K562 (cell line): ENCODE measurements around the gene SNPH. TPM values are rescaled to one million over a fixed set of nuclear protein-coding genes. Genes with fewer than 3 reads are reported as not detected.

ENCODE experiments used
- ATAC-seq: fragments of 200-7000 bp; cut with Tn5 transposase; 3 replicates; pipeline ENCODE4 v1.9.1; 2020; ENCODE audit warnings: moderate library complexity
- BruUV-seq: library from RNA; stranded (reverse); fragments of 400-500 nt; replicated peaks from 2 replicates; lab custom pipeline; 2021; lab: Mats Ljungman, UMichigan
- CTCF ChIA-PET: fragments of 300-600 bp; formaldehyde crosslinking; extraction: SDS; loops from one replicate; lab custom pipeline; 2021; ENCODE audit warnings: low intra/inter-chr PET ratio; lab: Yijun Ruan, JAX
- POLR2A ChIA-PET: fragments of 300-600, 350-650 bp; sonication (Branson Sonifier 250); formaldehyde crosslinking; extraction: SDS; loops from one replicate; lab custom pipeline; 2021; ENCODE audit warnings: antibody characterized with exemption, inconsistent platforms; lab: Yijun Ruan, JAX
- DNase-seq, 4 experiments: peaks; one replicate each; pipeline versions ENCODE4 v3.0.0 to v3.0.0-alpha.2; 2011 to 2018; ENCODE audit warnings: low spot score in 3 of 4, mixed read lengths in 3 of 4; ENCODE audit errors: extremely low read depth in 1 of 4
- FAIRE-seq: peaks from 2 replicates; lab custom pipeline; 2011; peaks lifted over from hg19 to GRCh38; lab: Jason Lieb, UNC
- H2AFZ ChIP-seq: 2 replicates; pipeline ENCODE4 v1.6.0; 2011; ENCODE audit warnings: low read depth, low read length, control low read depth, inconsistent platforms
- H3K27ac ChIP-seq: fragments of 200-600 bp; 3 replicates; pipeline ENCODE4 v1.8.0; 2011; ENCODE audit warnings: low read depth, mild to moderate bottlenecking, control low read depth, inconsistent platforms, low read length, moderate library complexity, mixed read lengths; ENCODE audit errors: extremely low read depth
- H3K27me3 ChIP-seq, 2 experiments: fragments of 300-600 bp in 1 of 2; 2 replicates in 1 of 2; 3 replicates in 1 of 2; pipeline versions ENCODE4 v1.6.0 to v1.8.0; 2011; ENCODE audit warnings: inconsistent platforms in 2 of 2, low read length in 2 of 2, mild to moderate bottlenecking in 1 of 2, mixed read lengths in 1 of 2, moderate library complexity in 1 of 2; ENCODE audit not compliant: control insufficient read depth in 2 of 2, insufficient read depth in 2 of 2
- H3K36me3 ChIP-seq: fragments of 300-600 bp; 3 replicates; pipeline ENCODE4 v1.8.0; 2011; ENCODE audit warnings: mild to moderate bottlenecking, low read length, inconsistent platforms; ENCODE audit not compliant: control insufficient read depth, insufficient read depth
- H3K4me1 ChIP-seq, 2 experiments: fragments of 200-600 bp in 1 of 2; replicated peaks in 1 of 2; 2 replicates in 1 of 2; 3 replicates in 1 of 2; pipeline versions ENCODE4 v1.5.1 to v1.8.0; 2011; ENCODE audit warnings: inconsistent platforms in 2 of 2, low read length in 2 of 2, mild to moderate bottlenecking in 1 of 2, mixed read lengths in 1 of 2, moderate library complexity in 1 of 2; ENCODE audit not compliant: control insufficient read depth in 2 of 2, insufficient read depth in 2 of 2
- H3K4me2 ChIP-seq: 2 replicates; pipeline ENCODE4 v1.6.1; 2011; ENCODE audit warnings: low read length, control low read depth, inconsistent platforms, mixed read lengths; ENCODE audit not compliant: insufficient read depth
- H3K4me3 ChIP-seq: fragments of 200-600 bp; sonication (generic), shearing (Covaris generic); 2 replicates; pipeline ENCODE4 v1.5.1; 2016; ENCODE audit warnings: control low read depth, inconsistent platforms
- H3K79me2 ChIP-seq: fragments of 200-600 bp; 3 replicates; pipeline ENCODE4 v1.8.0; 2011; ENCODE audit warnings: low read length, inconsistent platforms; ENCODE audit not compliant: control insufficient read depth, insufficient read depth
- H3K9ac ChIP-seq, 2 experiments: 2 replicates each; pipeline versions ENCODE4 v1.6.0 to v1.6.1; 2011; ENCODE audit warnings: low read depth in 2 of 2, low read length in 2 of 2, control low read depth in 1 of 2, inconsistent platforms in 1 of 2, mild to moderate bottlenecking in 1 of 2, mixed read lengths in 1 of 2; ENCODE audit not compliant: insufficient read depth in 1 of 2
- H3K9me1 ChIP-seq: one replicate; pipeline ENCODE4 v1.6.0; 2011; ENCODE audit warnings: inconsistent platforms, mild to moderate bottlenecking, low read length, moderate library complexity; ENCODE audit not compliant: control insufficient read depth, insufficient read depth
- H3K9me3 ChIP-seq: replicated peaks from 2 replicates; pipeline ENCODE4 v1.5.1; 2011; ENCODE audit warnings: low read depth, low read length, inconsistent platforms; ENCODE audit not compliant: control insufficient read depth, insufficient read depth
- H4K20me1 ChIP-seq: replicated peaks from 2 replicates; pipeline ENCODE4 v1.6.1; 2011; ENCODE audit warnings: low read length, inconsistent platforms, mixed read lengths; ENCODE audit not compliant: control insufficient read depth, insufficient read depth
- ARID3B ChIP-seq: fragments of 250-450 bp; sonication (Bioruptor Pico); IDR thresholded peaks from 2 replicates; pipeline ENCODE4 v1.4.0; 2020; ENCODE audit warnings: borderline replicate concordance
- GATAD2B ChIP-seq: fragments of 450-650 bp; IDR thresholded peaks from 2 replicates; pipeline ENCODE4 v1.6.1; 2017; ENCODE audit warnings: mild to moderate bottlenecking, borderline replicate concordance
- ID3 ChIP-seq, 2 experiments: fragments of 250-450 bp in 1 of 2; fragments of 450-650 bp in 1 of 2; sonication (Bioruptor Pico) in 1 of 2; IDR thresholded peaks; 2 replicates each; pipeline versions ENCODE4 v1.6.1 to v1.8.0; 2016 to 2021; ENCODE audit warnings: mild to moderate bottlenecking in 2 of 2, moderate library complexity in 2 of 2, missing compliant biosample characterization in 1 of 2, missing genetic modification characterization in 1 of 2
- NR2F6 ChIP-seq: fragments of 450-650 bp; formaldehyde crosslinking; IDR thresholded peaks from 2 replicates; pipeline ENCODE4 v1.4.0; 2020; ENCODE audit warnings: mild to moderate bottlenecking
- PHF21A ChIP-seq: fragments of 450-650 bp; IDR thresholded peaks from 2 replicates; pipeline ENCODE4 v1.6.1; 2017; ENCODE audit warnings: low read depth, borderline replicate concordance
- RBFOX2 ChIP-seq: fragments of 200-400 bp; formaldehyde crosslinking; IDR thresholded peaks from 2 replicates; pipeline ENCODE4 v1.6.1; 2017; ENCODE audit warnings: low read depth, mild to moderate bottlenecking, low read length, moderate library complexity
- SPI1 ChIP-seq: IDR thresholded peaks from 2 replicates; pipeline ENCODE4 v1.6.1; 2011; ENCODE audit warnings: low read depth, low read length, control low read depth, borderline replicate concordance
- ZFP1 ChIP-seq: fragments of 450-650 bp; formaldehyde crosslinking; IDR thresholded peaks from 2 replicates; pipeline ENCODE4 v1.4.0; 2020; ENCODE audit warnings: mild to moderate bottlenecking, mixed read lengths
- ZNF124 ChIP-seq: sonication (generic); formaldehyde crosslinking; IDR thresholded peaks from 2 replicates; pipeline ENCODE4 v1.8.1; 2022; ENCODE audit warnings: missing genetic modification reagents
- ZNF507 ChIP-seq: conservative IDR thresholded peaks from 2 replicates; pipeline ENCODE4 v1.6.1; 2017; ENCODE audit warnings: missing genetic modification characterization, missing compliant biosample characterization
- WGBS: fragments of 100-300 bp; shearing (Covaris generic); methylation state at CpG from one replicate; pipeline ENCODE4 v1.1.6; 2016; ENCODE audit warnings: low coverage, mixed read lengths; ENCODE audit not compliant: insufficient coverage; ENCODE audit errors: missing lambda C conversion rate; 5-methylcytosine and 5-hydroxymethylcytosine counted together
- in situ Hi-C: fragments of 300-500 bp; cut with MboI; formaldehyde crosslinking; loops from 4 replicates; pipeline ENCODE4 v1.15.0; 2018; ENCODE audit warnings: inconsistent platforms, mixed read lengths
- intact Hi-C: fragments of 100-400 bp; cut with micrococcal nuclease; formaldehyde crosslinking; loops from 2 replicates; pipeline ENCODE4 v1.14.2; 2022
- polyA plus RNA-seq, 8 experiments: library from polyadenylated mRNA; depleted of rRNA in 4 of 8; stranded (reverse) in 5 of 8; unstranded in 3 of 8; fragments of >200 nt; fragmentation: Nextera tagmentation in 2 of 8; fragmentation: Illumina TruSeq in 1 of 8; extraction: Ambion mirVana in 2 of 8; extraction: Trizol in 1 of 8; gene quantifications; 2 replicates each; pipeline versions ENCODE4 v1.2.1 to v1.2.3, GENCODE V29; 2011 to 2014; ENCODE audit warnings: inconsistent platforms in 1 of 8, missing spikeins in 1 of 8
- total RNA-seq, 7 experiments: library from RNA; depleted of rRNA in 6 of 7; stranded (reverse); fragments of >200 nt in 6 of 7; fragmentation: Illumina TruSeq in 2 of 7; extraction: Trizol in 2 of 7; gene quantifications; 2 replicates each; pipeline versions ENCODE4 v1.2.1 to v1.2.3, GENCODE V29; 2011 to 2021; ENCODE audit warnings: low replicate concordance in 1 of 7
- TF ChIP-seq, protein P1 (sequence below): fragments of 250-450 bp; sonication (Bioruptor Pico); IDR thresholded peaks from 2 replicates; pipeline ENCODE4 v1.8.0; 2022; ENCODE audit warnings: inconsistent platforms, mild to moderate bottlenecking, moderate library complexity, borderline replicate concordance
- TF ChIP-seq, protein P2 (sequence below): sonication (generic); formaldehyde crosslinking; IDR thresholded peaks from 2 replicates; pipeline ENCODE4 v1.8.0; 2022; ENCODE audit warnings: mild to moderate bottlenecking, low read depth, missing genetic modification reagents
- TF ChIP-seq, protein P3 (sequence below): sonication (generic); formaldehyde crosslinking; IDR thresholded peaks from 2 replicates; pipeline ENCODE4 v1.8.0; 2023; ENCODE audit warnings: mild to moderate bottlenecking, missing genetic modification reagents

SNPH gene
- total and polyA plus RNA-seq, 9 of the 15 experiments (the other 6 are each of a cell fraction or from before 2014, with no cell fraction given) = 0.03 to 4.2 (median 1.4) TPM

- no peaks in the 10 kb centered on the region; a peak in 1 of 5 replicates for H3K27me3 ChIP-seq
- H3K4me2 ChIP-seq = no peak overlapping the region
- H3K36me3 ChIP-seq = no peaks in the 10 kb centered on the region; the same call in 2 of the 3 replicates
- peaks cover 3% of the 10 kb centered on the region; the same call in 1 of the 3 replicates for H3K79me2 ChIP-seq
- peaks cover 7 to 15% of the 10 kb centered on the region in 2 experiments; a peak in 3 of 5 replicates for H3K4me1 ChIP-seq
- in situ Hi-C loops = no loop called here
- no peak overlapping the region for H2AFZ ChIP-seq
- ATAC-seq (no peak), DNase-seq (no peak), FAIRE-seq (no peak)
- no peaks in the 10 kb centered on the region for H3K9me1 ChIP-seq
- intact Hi-C loops = no loop called here
- CTCF ChIA-PET = no interaction called here
- H3K9me3 ChIP-seq = no peaks in the 10 kb centered on the region
- 75% methylated on average over 4 of the region's 4 CpGs for WGBS
- no TSS peak for BruUV-seq
- no peak overlapping the region for H3K4me3 ChIP-seq
- H3K9ac ChIP-seq = no peak overlapping the region
- POLR2A ChIA-PET = interaction anchor here (0.6 to 1.5 kb wide), 2 partner anchors 13 to 14 kb away, joined by 3 to 8 read pairs; partner anchors contain the start of gene SNPH
- H4K20me1 ChIP-seq = 0 out of 2 replicates have a peak, but pooled peaks cover 3% of the 10 kb centered on the region
- no peak overlapping the region for H3K27ac ChIP-seq
- TF ChIP-seq ZNF124 = no peak
- TF ChIP-seq, protein P1, sequence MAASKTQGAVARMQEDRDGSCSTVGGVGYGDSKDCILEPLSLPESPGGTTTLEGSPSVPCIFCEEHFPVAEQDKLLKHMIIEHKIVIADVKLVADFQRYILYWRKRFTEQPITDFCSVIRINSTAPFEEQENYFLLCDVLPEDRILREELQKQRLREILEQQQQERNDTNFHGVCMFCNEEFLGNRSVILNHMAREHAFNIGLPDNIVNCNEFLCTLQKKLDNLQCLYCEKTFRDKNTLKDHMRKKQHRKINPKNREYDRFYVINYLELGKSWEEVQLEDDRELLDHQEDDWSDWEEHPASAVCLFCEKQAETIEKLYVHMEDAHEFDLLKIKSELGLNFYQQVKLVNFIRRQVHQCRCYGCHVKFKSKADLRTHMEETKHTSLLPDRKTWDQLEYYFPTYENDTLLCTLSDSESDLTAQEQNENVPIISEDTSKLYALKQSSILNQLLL = no peak
- TF ChIP-seq ZNF507 (tag) = no peak
- no peak for TF ChIP-seq ZFP1
- no peak for TF ChIP-seq SPI1
- no peak for TF ChIP-seq NR2F6 (CRISPR knock-in tag)
- TF ChIP-seq ID3 (CRISPR knock-in tag; IDR thresholded peaks at IDR 0.05) = no peak
- no peak for TF ChIP-seq ID3 (tag; IDR thresholded peaks at IDR 0.05)
- TF ChIP-seq ARID3B (CRISPR knock-in tag) = no peak
- TF ChIP-seq RBFOX2 = no peak
- TF ChIP-seq, protein P2, sequence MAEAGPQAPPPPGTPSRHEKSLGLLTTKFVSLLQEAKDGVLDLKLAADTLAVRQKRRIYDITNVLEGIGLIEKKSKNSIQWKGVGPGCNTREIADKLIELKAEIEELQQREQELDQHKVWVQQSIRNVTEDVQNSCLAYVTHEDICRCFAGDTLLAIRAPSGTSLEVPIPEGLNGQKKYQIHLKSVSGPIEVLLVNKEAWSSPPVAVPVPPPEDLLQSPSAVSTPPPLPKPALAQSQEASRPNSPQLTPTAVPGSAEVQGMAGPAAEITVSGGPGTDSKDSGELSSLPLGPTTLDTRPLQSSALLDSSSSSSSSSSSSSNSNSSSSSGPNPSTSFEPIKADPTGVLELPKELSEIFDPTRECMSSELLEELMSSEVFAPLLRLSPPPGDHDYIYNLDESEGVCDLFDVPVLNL (CRISPR knock-in tag) = no peak
- TF ChIP-seq GATAD2B = no peak
- TF ChIP-seq, protein P3, sequence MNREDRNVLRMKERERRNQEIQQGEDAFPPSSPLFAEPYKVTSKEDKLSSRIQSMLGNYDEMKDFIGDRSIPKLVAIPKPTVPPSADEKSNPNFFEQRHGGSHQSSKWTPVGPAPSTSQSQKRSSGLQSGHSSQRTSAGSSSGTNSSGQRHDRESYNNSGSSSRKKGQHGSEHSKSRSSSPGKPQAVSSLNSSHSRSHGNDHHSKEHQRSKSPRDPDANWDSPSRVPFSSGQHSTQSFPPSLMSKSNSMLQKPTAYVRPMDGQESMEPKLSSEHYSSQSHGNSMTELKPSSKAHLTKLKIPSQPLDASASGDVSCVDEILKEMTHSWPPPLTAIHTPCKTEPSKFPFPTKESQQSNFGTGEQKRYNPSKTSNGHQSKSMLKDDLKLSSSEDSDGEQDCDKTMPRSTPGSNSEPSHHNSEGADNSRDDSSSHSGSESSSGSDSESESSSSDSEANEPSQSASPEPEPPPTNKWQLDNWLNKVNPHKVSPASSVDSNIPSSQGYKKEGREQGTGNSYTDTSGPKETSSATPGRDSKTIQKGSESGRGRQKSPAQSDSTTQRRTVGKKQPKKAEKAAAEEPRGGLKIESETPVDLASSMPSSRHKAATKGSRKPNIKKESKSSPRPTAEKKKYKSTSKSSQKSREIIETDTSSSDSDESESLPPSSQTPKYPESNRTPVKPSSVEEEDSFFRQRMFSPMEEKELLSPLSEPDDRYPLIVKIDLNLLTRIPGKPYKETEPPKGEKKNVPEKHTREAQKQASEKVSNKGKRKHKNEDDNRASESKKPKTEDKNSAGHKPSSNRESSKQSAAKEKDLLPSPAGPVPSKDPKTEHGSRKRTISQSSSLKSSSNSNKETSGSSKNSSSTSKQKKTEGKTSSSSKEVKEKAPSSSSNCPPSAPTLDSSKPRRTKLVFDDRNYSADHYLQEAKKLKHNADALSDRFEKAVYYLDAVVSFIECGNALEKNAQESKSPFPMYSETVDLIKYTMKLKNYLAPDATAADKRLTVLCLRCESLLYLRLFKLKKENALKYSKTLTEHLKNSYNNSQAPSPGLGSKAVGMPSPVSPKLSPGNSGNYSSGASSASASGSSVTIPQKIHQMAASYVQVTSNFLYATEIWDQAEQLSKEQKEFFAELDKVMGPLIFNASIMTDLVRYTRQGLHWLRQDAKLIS = no peak
- no peak for TF ChIP-seq PHF21A
Measured at GRCh38 chr20:1278993-1279392, 12.9 kb downstream of the SNPH start.
